Stimulated activated CD4-positive, alpha-beta T cell treated with anti-CD3 and anti-CD28 coated beads, Interleukin-2, amount 100 ng/mL, for 48 hours (primary cell): ENCODE data around the gene PRR7.
A peak's percentile ranks its signal among the peaks of the same experiment; 100 is the strongest.
"Not testable (repeated sequence)": the region's sequence is repeated elsewhere in the genome, so short reads cannot be mapped to it uniquely, and the experiment has no call there.

Source experiments
- DNase-seq, 2 donors: peaks; one replicate each; pipeline ENCODE4 v3.0.0-alpha.2; 2020

Gene PRR7

GRCh38 chr5:177446200-177447065 lies at the start of gene PRR7:
PRR7 (plus strand) TSS chr5:177446814; CDS start chr5:177455068, 8,254 bp downstream.
- no peak for DNase-seq

- DNase-seq: no peak
These were observed 48.7 kb upstream of the PRR7 start for GRCh38 chr5:177397875-177398390.

DNA sequence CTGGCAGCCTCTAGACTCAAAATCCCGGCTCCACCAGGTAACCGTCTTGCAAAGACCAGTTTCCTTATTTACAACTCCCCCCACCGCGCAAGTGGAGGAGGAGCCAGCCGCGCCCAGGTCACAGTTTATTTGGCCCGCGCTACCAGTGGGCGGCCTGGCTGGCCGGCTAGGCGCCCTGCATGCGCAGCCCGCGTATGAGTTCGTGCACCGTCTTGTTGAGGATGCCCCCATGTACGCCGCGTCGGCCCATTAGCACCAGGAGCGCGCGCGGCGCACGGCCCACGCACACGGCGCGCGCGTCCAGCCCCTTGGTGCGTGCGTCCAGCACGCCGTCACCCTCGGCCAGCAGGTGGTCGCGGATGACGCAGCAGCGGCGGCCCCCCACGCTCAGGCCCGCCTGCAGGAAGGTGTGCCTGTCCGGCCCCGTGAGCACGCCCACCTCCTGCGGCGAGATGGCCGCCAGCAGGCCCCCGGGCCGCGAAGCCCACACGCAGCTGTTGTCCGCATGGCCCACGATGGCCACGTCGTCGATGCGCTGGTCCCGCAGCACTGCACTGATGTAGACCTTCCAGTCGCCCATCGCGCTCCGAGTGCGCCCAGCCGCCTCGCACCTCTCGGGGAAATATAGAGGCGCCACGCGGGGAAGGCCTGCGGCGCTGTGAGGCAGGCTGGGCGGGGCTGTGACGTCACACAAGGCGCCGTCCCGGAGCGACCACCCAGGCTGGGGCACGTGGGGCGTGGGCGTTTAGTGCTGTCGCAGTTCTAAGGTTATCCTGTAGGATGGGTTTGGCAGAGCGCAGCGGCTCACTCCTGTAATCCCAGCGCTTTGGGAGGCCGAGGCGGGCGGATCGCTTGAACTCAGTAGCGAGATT lies 46.4 kb upstream of the PRR7 start, which contains the start of gene PFN3:
PFN3 (minus strand) TSS at position 665 of the 872 bp plus-strand sequence; CDS start at position 580, 85 bp downstream.
- no peak for DNase-seq

- peak; percentile 66 for DNase-seq
These were observed 44.2 kb upstream of the PRR7 start for GRCh38 chr5:177402271-177403043.

DNA sequence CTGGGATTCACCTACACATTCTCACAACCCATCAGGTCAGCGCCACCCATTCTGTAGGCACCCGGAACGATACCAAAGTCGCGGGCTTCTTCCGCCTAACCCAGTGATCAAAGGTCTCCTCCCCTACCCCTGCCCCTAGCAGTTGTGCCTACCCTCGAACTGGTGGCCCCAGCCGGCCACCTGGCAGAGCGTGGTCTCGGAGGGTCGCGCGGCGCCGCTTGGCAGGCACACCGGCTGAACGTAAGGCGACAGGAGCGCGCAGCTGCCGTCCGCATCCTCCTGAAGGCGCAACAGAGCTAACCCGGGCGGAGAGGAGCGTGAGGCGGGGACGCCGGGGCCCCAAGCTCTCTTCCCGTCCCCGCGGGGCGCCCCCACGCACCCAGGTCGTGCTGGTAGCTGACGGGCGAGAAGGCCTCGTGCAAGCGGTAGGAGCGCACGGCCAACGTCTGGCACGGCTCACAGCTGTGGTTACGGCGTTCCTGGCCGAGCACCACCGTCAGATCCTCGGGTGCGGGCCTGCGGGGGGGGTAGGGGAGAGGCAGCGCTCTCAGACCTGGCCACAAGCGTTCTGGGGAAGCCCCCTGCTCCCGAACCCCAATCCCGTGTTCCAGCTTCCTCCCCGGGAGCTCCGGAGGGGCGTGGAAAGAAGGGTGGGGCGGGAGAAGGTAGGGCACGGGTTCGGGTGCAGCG lies 43.4 kb upstream of the PRR7 start:
- DNase-seq: peak in 1 of 2 donors; percentile 37

- DNase-seq: peak; percentile 77 to 81
These were observed 42.6 kb upstream of the PRR7 start for GRCh38 chr5:177403792-177404640.

GRCh38 chr5:177404641-177405179 lies 41.9 kb upstream of the PRR7 start:
- DNase-seq: no peak

DNA sequence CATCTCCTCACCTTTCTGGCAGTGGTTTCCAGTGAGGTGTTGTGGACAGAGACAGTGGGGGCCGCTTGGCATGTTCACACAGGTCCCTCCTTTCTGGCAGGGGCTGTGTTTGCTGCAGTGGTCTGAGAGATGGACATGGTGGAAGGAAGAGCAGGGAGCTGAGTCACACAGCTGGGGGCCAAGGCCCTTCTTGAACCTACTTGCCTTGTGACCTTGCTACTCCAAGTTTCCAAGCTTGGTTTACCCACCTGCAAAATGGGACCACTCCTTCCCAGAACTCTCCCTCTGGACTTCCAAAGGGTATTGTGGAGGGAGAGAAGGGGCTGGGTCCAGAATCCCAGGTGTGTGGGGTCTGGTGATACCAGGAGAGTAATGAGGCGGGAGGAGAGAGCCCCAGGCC lies 41.3 kb upstream of the PRR7 start:
- DNase-seq: no peak

DNA sequence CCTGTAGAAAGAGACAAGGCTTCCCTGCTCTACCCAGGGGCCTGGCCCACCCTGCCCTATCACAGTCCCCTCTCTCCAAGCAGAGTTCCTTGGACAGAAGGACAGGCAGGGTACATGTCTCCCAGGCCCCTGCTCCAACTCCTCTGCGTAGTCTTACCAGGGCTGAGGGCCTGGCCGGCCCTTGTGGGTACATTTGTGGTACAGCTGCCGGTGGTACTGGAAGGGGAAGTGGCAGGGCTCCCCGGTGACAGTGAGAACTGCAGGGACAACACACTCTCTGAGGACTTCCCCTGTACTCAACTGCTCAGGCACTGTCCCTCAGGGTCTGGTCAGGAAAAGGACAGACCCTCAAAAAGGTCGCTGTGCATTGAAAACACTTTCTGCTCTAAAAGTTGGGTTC lies 40.8 kb upstream of the PRR7 start:
- no peak for DNase-seq

- DNase-seq: no peak
These were observed 37.4 kb upstream of the PRR7 start, which contains the start of gene F12 for GRCh38 chr5:177409043-177409801. F12 (minus strand) TSS chr5:177409564; CDS start chr5:177409527, 37 bp downstream.

DNA sequence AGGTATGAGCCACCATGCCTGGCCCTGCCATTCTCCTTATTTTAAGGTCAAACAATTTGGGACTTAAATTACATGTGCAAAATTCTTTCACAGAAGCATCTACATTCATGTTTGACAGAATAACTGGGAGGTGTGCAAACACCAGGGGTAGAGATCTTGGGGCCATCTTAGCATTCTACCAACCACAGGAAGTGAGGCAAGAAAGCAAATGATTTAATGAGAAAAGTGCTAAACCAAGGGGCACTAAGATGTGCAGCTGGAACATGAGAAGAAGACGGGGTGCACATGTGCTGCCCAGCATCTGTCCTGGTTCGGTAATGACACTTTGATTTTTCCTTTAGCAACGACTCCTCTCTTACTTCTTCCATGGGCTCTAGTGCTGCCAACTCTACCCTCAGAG lies 36.0 kb upstream of the PRR7 start:
- DNase-seq: no peak

DNA sequence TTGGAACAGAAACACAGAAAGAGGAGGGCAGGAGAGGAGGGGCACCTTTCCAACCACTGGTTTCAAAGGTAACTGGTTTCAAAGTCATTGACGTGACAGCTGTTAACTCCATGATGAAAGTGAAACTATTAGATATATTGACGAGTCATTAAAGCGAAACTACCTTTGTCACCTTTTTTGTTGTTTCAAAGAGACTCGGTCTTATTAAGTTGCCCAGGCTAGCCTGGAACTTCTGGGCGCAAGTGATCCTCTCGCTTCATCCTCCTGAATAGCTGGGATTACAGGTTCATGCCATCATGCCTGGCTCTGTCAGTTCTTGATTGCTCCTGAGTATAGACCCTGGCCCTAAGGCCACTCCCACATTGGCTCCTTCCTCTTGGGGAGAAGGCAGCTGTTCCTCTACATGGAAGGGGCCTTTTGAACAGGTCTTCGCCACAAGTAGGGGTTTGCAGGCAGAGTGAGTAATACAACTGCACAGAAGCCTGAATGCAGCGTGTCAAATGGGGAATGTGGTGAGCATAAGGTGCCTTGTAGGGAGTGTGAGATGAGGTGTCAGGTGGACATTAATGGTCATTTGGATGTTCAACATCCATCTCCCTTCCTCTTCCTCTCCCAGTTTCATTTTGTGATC lies 33.9 kb upstream of the PRR7 start:
- DNase-seq: no peak

DNA sequence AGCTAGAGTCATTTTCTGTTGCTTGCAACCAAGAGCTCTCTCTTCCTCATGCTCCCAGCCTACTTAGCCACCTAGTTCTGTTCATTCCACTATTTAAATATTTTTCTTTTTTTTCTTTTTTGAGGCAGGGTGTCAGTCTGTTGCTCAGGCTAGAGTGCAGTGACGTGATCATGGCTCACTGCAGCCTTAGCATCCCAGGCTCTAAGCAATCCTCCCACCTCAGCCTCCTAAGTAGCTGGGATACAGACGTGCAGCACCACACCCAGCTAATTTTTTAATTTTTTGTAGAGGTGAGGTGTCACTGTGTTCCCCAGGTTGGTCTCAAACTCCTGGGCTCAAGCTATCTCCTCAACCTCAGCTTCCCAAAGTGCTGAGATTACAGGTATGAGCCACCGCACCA lies 32.1 kb upstream of the PRR7 start:
- DNase-seq: no peak

DNA sequence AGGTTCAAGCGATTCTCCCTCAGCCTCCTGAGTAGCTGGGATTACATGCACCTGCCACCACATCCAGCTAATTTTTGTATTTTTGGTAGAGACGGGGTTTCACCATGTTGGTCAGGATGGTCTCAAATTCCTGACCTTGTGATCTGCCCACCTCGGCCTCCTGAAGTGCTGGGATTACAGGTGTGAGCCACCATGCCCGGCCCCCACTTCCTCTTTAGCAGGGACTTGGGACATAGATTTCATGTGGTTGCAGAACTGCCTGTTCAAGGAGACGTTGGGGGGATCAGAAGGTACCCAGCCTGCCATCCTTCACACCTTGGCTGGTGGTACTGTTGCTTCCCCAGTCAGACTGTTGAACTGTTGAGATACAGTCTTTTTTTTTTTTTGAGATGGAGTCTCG lies 29.5 kb upstream of the PRR7 start:
- DNase-seq: not testable (repeated sequence)

DNA sequence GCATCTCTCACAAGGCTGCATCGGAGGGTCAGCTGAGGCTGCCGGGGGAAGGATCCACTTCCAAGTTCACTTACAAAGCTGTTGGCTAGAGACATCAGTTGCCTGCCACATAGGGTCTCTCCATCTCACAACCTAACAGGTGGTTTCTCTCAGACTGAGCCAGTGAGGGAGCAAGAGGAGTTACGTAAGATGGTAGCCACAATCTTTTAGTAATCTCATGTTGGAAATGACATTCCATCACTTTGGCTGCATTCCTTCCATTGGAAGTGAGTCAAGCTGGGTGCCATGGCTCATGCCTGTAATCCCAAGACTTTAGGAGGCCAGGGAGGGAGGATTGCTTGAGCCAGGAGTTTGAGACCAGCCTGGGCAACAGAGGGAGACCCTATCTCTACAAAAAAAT lies 27.6 kb upstream of the PRR7 start:
- no peak for DNase-seq

GRCh38 chr5:177420472-177420871 lies 26.1 kb upstream of the PRR7 start:
- not testable (repeated sequence) for DNase-seq

- DNase-seq: no peak
These were observed 25.4 kb upstream of the PRR7 start for GRCh38 chr5:177421062-177421798.

DNA sequence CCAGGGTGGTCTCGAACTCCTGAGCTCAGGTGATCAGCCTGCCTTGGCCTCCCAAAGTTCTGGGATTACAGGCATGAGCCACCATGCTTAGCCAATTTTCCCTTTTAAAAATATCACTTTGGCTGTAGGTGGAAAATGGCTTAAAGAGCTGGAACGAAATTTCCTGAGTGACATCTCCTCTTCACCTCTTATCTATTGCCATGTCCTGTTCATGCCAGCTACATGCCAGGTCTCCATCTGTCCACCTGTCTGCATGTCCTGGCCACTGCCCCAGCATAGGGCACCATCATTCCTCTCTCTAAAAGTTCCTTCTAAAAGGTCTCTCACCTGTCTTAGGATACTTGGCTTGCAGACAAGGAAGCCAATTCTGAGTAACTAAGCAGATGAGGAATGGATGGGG lies 22.9 kb upstream of the PRR7 start:
- no peak for DNase-seq
